ENCODE results near the gene CS. TPM values are rescaled to one million over a fixed set of nuclear protein-coding genes. Genes with fewer than 3 reads are reported as not detected.
"Not testable (repeated sequence)": the region's sequence is repeated elsewhere in the genome, so short reads cannot be mapped to it uniquely, and the experiment has no call there.

Gene CS
- total RNA-seq, 1 donor from 2014 or later = 262 TPM

GRCh38 chr12:56321610-56322009, 21.5 kb upstream of the CS start:
- intact Hi-C loops (cut with micrococcal nuclease) = not testable (repeated sequence)

- intact Hi-C loops (cut with micrococcal nuclease) = no loop called here
Measured at GRCh38 chr12:56321027-56321426, 20.9 kb upstream of the CS start.

GRCh38 chr12:56317675-56318074, 17.5 kb upstream of the CS start:
- intact Hi-C loops (cut with micrococcal nuclease) = loop anchor here (5.0 kb wide), 1 partner anchor 310 kb away; no protein-coding TSS in a partner anchor

- intact Hi-C loops (cut with micrococcal nuclease) = loop anchor here (1.0 to 5.0 kb wide), 16 partner anchors 16 to 389 kb away; partner anchors contain the start of genes COQ10A, CS, IL23A and MYL6B
Measured at GRCh38 chr12:56315622-56316473, 15.7 kb upstream of the CS start, which contains the start of gene CNPY2. CNPY2 (minus strand) TSS chr12:56315988; CDS start chr12:56315217, 771 bp downstream.

- intact Hi-C loops (cut with micrococcal nuclease) = loop anchor here (5.0 kb wide), 1 partner anchor 312 kb away; no protein-coding TSS in a partner anchor
Measured at GRCh38 chr12:56315249-56315621, 15.1 kb upstream of the CS start.

- intact Hi-C loops (cut with micrococcal nuclease) = no loop called here
Measured at GRCh38 chr12:56311003-56311402, 10.9 kb upstream of the CS start.

- intact Hi-C loops (cut with micrococcal nuclease) = no loop called here
Measured at GRCh38 chr12:56308714-56309113, 8.6 kb upstream of the CS start.

GRCh38 chr12:56307221-56307965, 7.3 kb upstream of the CS start:
- intact Hi-C loops (cut with micrococcal nuclease) = no loop called here

GRCh38 chr12:56304872-56305590, 4.9 kb upstream of the CS start:
- intact Hi-C loops (cut with micrococcal nuclease) = no loop called here

- intact Hi-C loops (cut with micrococcal nuclease) = no loop called here
Measured at GRCh38 chr12:56304276-56304675, 4.1 kb upstream of the CS start.

- intact Hi-C loops (cut with micrococcal nuclease) = loop anchor here (1.0 to 2.0 kb wide), 17 partner anchors 15 to 472 kb away; partner anchors contain the start of genes ANKRD52, COQ10A, DNAJC14 and IL23A
Measured at GRCh38 chr12:56300644-56301464, 724 bp upstream of the CS start.

GRCh38 chr12:56299308-56299852, 750 bp downstream of the CS start:
- intact Hi-C loops (cut with micrococcal nuclease) = loop anchor here (1.0 kb wide), 1 partner anchor 8 kb away; no protein-coding TSS in a partner anchor

GRCh38 chr12:56298828-56299227, 1.3 kb downstream of the CS start:
- intact Hi-C loops (cut with micrococcal nuclease) = loop anchor here (1.0 kb wide), 1 partner anchor 8 kb away; no protein-coding TSS in a partner anchor

GRCh38 chr12:56297400-56297799, 2.7 kb downstream of the CS start:
- intact Hi-C loops (cut with micrococcal nuclease) = no loop called here

- intact Hi-C loops (cut with micrococcal nuclease) = no loop called here
Measured at GRCh38 chr12:56296295-56296694, 3.8 kb downstream of the CS start.

GRCh38 chr12:56293795-56294194, 6.3 kb downstream of the CS start:
- intact Hi-C loops (cut with micrococcal nuclease) = no loop called here

- intact Hi-C loops (cut with micrococcal nuclease) = no loop called here
Measured at GRCh38 chr12:56288705-56289387, 11.3 kb downstream of the CS start.

- intact Hi-C loops (cut with micrococcal nuclease) = no loop called here
Measured at GRCh38 chr12:56286044-56286830, 13.9 kb downstream of the CS start.

GRCh38 chr12:56284263-56284662, 15.9 kb downstream of the CS start:
- intact Hi-C loops (cut with micrococcal nuclease) = not testable (repeated sequence)
